HCT116 (cell line): ENCODE results near the gene NAB1. TPM values are rescaled to one million over a fixed set of nuclear protein-coding genes. Genes with fewer than 3 reads are reported as not detected.
A peak's percentile ranks its signal among the peaks of the same experiment; 100 is the strongest.

Experiments used
- ATAC-seq: fragments of 200-7000 bp; cut with Tn5 transposase; 2 replicates; pipeline ENCODE4 v1.9.1; 2020; ENCODE audit warnings: mild to moderate bottlenecking, moderate library complexity
- BruUV-seq: library from RNA; stranded (reverse); fragments of 400-500 nt; replicated peaks from 2 replicates; lab custom pipeline; 2021; lab: Mats Ljungman, UMichigan
- CTCF ChIA-PET: fragments of 300-600 bp; sonication (Branson Sonifier 250); formaldehyde crosslinking; loops from one replicate; lab custom pipeline; 2021; ENCODE audit warnings: antibody characterized with exemption; lab: Charles Lee
- POLR2A ChIA-PET: fragments of 300-600, 350-600 bp; sonication (Branson Sonifier 250); formaldehyde crosslinking; loops from one replicate; lab custom pipeline; 2021; ENCODE audit warnings: antibody characterized with exemption; lab: Charles Lee
- RAD21 ChIA-PET, 2 experiments: fragments of 300-600 bp; sonication (Branson Sonifier 250); formaldehyde crosslinking; loops; one replicate each; lab custom pipeline; 2023; ENCODE audit warnings: low total read pairs in 2 of 2; ENCODE audit not compliant: uncharacterized antibody in 2 of 2, unreplicated experiment in 2 of 2, low non-redundant PET in 1 of 2; lab: Charles Lee
- DNase-seq: peaks from one replicate; pipeline ENCODE4 v3.0.0-alpha.2; 2010; ENCODE audit warnings: low read depth, low spot score
- H2AFZ ChIP-seq: fragments of 200-600 bp; shearing (Covaris generic), sonication (generic); 2 replicates; pipeline ENCODE4 v1.6.1; 2017; ENCODE audit warnings: low read depth, mixed run types, mixed read lengths, antibody characterized with exemption, low read length; ENCODE audit not compliant: poor library complexity, severe bottlenecking
- H3K27ac ChIP-seq: 2 replicates; pipeline ENCODE4 v1.5.1; 2012; ENCODE audit warnings: low read depth, low read length
- H3K27me3 ChIP-seq: fragments of 200-600 bp; sonication (generic); 2 replicates; pipeline ENCODE4 v1.6.1; 2016; ENCODE audit warnings: mixed run types, low read length, mixed read lengths; ENCODE audit not compliant: insufficient read depth
- H3K36me3 ChIP-seq, 2 experiments: fragments of 200-500 bp in 1 of 2; fragments of 200-600 bp in 1 of 2; sonication (Bioruptor generic) in 1 of 2; sonication (generic) in 1 of 2; 2 replicates each; pipeline versions ENCODE4 v1.5.1 to v1.6.1; 2014 to 2016; ENCODE audit warnings: low read length in 2 of 2, inconsistent platforms in 1 of 2, mixed read lengths in 1 of 2, mixed run types in 1 of 2; ENCODE audit not compliant: insufficient read depth in 2 of 2, control insufficient read depth in 1 of 2
- H3K4me1 ChIP-seq, 2 experiments: fragments of 200-600 bp in 1 of 2; sonication (generic) in 1 of 2; 2 replicates each; pipeline versions ENCODE4 v1.5.1 to v1.6.1; 2012 to 2017; ENCODE audit warnings: low read length in 2 of 2, inconsistent platforms in 1 of 2, mild to moderate bottlenecking in 1 of 2, mixed read lengths in 1 of 2, mixed run types in 1 of 2, moderate library complexity in 1 of 2; ENCODE audit not compliant: insufficient read depth in 2 of 2, control insufficient read depth in 1 of 2
- H3K4me2 ChIP-seq: fragments of 200-600 bp; sonication (generic); 2 replicates; pipeline ENCODE4 v1.6.1; 2017; ENCODE audit warnings: mixed run types, low read length, mixed read lengths
- H3K4me3 ChIP-seq, 2 experiments: fragments of 200-600 bp in 1 of 2; sonication (generic) in 1 of 2; replicated peaks in 1 of 2; 2 replicates each; pipeline ENCODE4 v1.5.1; 2011 to 2016; ENCODE audit warnings: low read length in 2 of 2, control low read depth in 1 of 2, low read depth in 1 of 2, mild to moderate bottlenecking in 1 of 2, mixed read lengths in 1 of 2, mixed run types in 1 of 2
- H3K79me2 ChIP-seq: fragments of 200-600 bp; sonication (generic); 2 replicates; pipeline ENCODE4 v1.6.1; 2017; ENCODE audit warnings: mild to moderate bottlenecking, mixed run types, low read length, moderate library complexity, mixed read lengths; ENCODE audit not compliant: insufficient read depth
- H3K9ac ChIP-seq: fragments of 200-600 bp; sonication (generic); 2 replicates; pipeline ENCODE4 v1.6.1; 2016; ENCODE audit warnings: low read length, mixed read lengths
- H3K9me2 ChIP-seq: fragments of 200-600 bp; sonication (generic), shearing (Covaris generic); 2 replicates; pipeline ENCODE4 v1.6.1; 2017; ENCODE audit warnings: mixed run types, mild to moderate bottlenecking, moderate library complexity; ENCODE audit not compliant: insufficient read depth
- H3K9me3 ChIP-seq, 2 experiments: fragments of 200-500 bp in 1 of 2; fragments of 200-600 bp in 1 of 2; sonication (Bioruptor generic) in 1 of 2; sonication (generic) in 1 of 2; 2 replicates each; pipeline ENCODE4 v1.6.1; 2014 to 2017; ENCODE audit warnings: low read length in 2 of 2, mixed read lengths in 2 of 2, inconsistent platforms in 1 of 2, low read depth in 1 of 2, mild to moderate bottlenecking in 1 of 2, mixed run types in 1 of 2, moderate library complexity in 1 of 2; ENCODE audit not compliant: control insufficient read depth in 1 of 2, insufficient read depth in 1 of 2
- H4K20me1 ChIP-seq: fragments of 200-600 bp; sonication (generic), shearing (Covaris generic); 2 replicates; pipeline ENCODE4 v1.6.1; 2017; ENCODE audit warnings: mixed run types, mild to moderate bottlenecking, moderate library complexity; ENCODE audit not compliant: insufficient read depth
- ATF3 ChIP-seq: IDR thresholded peaks from 2 replicates; pipeline ENCODE4 v1.6.1; 2012
- CBX3 ChIP-seq: IDR thresholded peaks from 2 replicates; pipeline ENCODE4 v1.6.1; 2012; ENCODE audit warnings: low read depth
- CEBPB ChIP-seq: IDR thresholded peaks from 2 replicates; pipeline ENCODE4 v1.6.1; 2012; ENCODE audit warnings: low read depth
- CTCF ChIP-seq, 3 experiments: fragments of 200-600 bp in 1 of 3; sonication (generic) in 1 of 3; IDR thresholded peaks in 2 of 3; conservative IDR thresholded peaks in 1 of 3; 2 replicates each; pipeline ENCODE4 v1.5.1; 2012 to 2017; ENCODE audit warnings: low read depth in 2 of 3, low read length in 2 of 3, antibody characterized with exemption in 1 of 3, borderline replicate concordance in 1 of 3, control low read depth in 1 of 3, mild to moderate bottlenecking in 1 of 3, mixed read lengths in 1 of 3, mixed run types in 1 of 3, moderate library complexity in 1 of 3; ENCODE audit not compliant: insufficient read depth in 1 of 3
- EGR1 ChIP-seq: IDR thresholded peaks from 2 replicates; pipeline ENCODE4 v1.6.1; 2012; ENCODE audit warnings: low read depth
- ELF1 ChIP-seq: IDR thresholded peaks from 2 replicates; pipeline ENCODE4 v1.6.1; 2012; ENCODE audit warnings: low read depth, borderline replicate concordance
- EZH2 ChIP-seq: fragments of 200-600 bp; sonication (generic); IDR thresholded peaks from 2 replicates; pipeline ENCODE4 v1.6.1; 2017; ENCODE audit warnings: antibody characterized with exemption, mixed run types
- EZH2phosphoT487 ChIP-seq: fragments of 200-600 bp; IDR thresholded peaks from 2 replicates; pipeline ENCODE4 v1.6.1; 2018; ENCODE audit warnings: antibody characterized with exemption, borderline replicate concordance
- FOSL1 ChIP-seq: IDR thresholded peaks from 2 replicates; pipeline ENCODE4 v1.6.1; 2012; ENCODE audit warnings: low read depth
- JUND ChIP-seq: IDR thresholded peaks from 2 replicates; pipeline ENCODE4 v1.6.1; 2012
- POLR2A ChIP-seq: IDR thresholded peaks from 2 replicates; pipeline ENCODE4 v1.7.0; 2011; ENCODE audit warnings: borderline replicate concordance; ENCODE audit not compliant: insufficient read depth, insufficient read length; ENCODE audit errors: extremely low read depth
- RAD21 ChIP-seq: IDR thresholded peaks from 2 replicates; pipeline ENCODE4 v1.6.1; 2012; ENCODE audit warnings: low read depth, mild to moderate bottlenecking
- SIN3A ChIP-seq: IDR thresholded peaks from 2 replicates; pipeline ENCODE4 v1.6.1; 2012; ENCODE audit warnings: low read depth
- SP1 ChIP-seq: IDR thresholded peaks from 2 replicates; pipeline ENCODE4 v1.6.1; 2012; ENCODE audit warnings: low read depth
- SRF ChIP-seq: IDR thresholded peaks from 2 replicates; pipeline ENCODE4 v1.6.1; 2012; ENCODE audit warnings: low read depth
- TCF7L2 ChIP-seq: IDR thresholded peaks from 2 replicates; pipeline ENCODE4 v1.7.0; 2011; ENCODE audit warnings: borderline replicate concordance, inconsistent platforms; ENCODE audit not compliant: insufficient read depth, insufficient read length; ENCODE audit errors: extremely low read depth
- ZBTB33 ChIP-seq: IDR thresholded peaks from 2 replicates; pipeline ENCODE4 v1.6.1; 2011; ENCODE audit warnings: mild to moderate bottlenecking, low read length, moderate library complexity; ENCODE audit not compliant: insufficient replicate concordance; ENCODE audit errors: extremely low read depth
- ZNF274 ChIP-seq: fragments of 200-500 bp; sonication (Bioruptor generic); IDR thresholded peaks from 2 replicates; pipeline ENCODE4 v1.6.1; 2014; ENCODE audit warnings: mild to moderate bottlenecking, low read depth, low read length, inconsistent platforms
- intact Hi-C: fragments of 100-400 bp; cut with micrococcal nuclease; formaldehyde crosslinking; loops from 2 replicates; pipeline ENCODE4 v1.10.0; 2022
- total RNA-seq: library from RNA; stranded (reverse); gene quantifications from one replicate; pipeline ENCODE4 v1.2.1, GENCODE V29; 2021; ENCODE audit not compliant: unreplicated experiment
- TF ChIP-seq, protein P1 (sequence below): IDR thresholded peaks from 2 replicates; pipeline ENCODE4 v1.6.1; 2012; ENCODE audit warnings: low read depth
- TF ChIP-seq, protein P2 (sequence below): IDR thresholded peaks from 2 replicates; pipeline ENCODE4 v1.6.1; 2012

NAB1 gene
- total RNA-seq, 1 experiment from 2014 or later, result 43.8 TPM

GRCh38 chr2:190607657-190608357 is 41.1 kb upstream of the NAB1 start:
- peak overlapping the region; percentile 68 for H3K9ac ChIP-seq
- H3K79me2 ChIP-seq, result no peaks in the 10 kb centered on the region
- H3K4me2 ChIP-seq, result peak overlapping the region; percentile 81
- no peaks in the 10 kb centered on the region for H3K9me2 ChIP-seq
- no peaks in the 10 kb centered on the region for H3K9me3 ChIP-seq
- intact Hi-C loops, result loop anchor here (2.0 kb wide), 1 partner anchor 73 kb away; the partner anchor contains the start of gene NEMP2
- ChIA-PET RAD21 (no interaction called here), POLR2A (no interaction called here), CTCF (no interaction called here)
- peak overlapping the region; percentile 82 for H3K27ac ChIP-seq
- DNase-seq (peak; percentile 91), ATAC-seq (peak; percentile 83)
- no peaks in the 10 kb centered on the region for H3K36me3 ChIP-seq
- no peaks in the 10 kb centered on the region for H4K20me1 ChIP-seq
- H3K4me3 ChIP-seq, result peak overlapping the region; percentile 12 to 55
- peak overlapping the region; percentile 33 for H2AFZ ChIP-seq
- H3K27me3 ChIP-seq, result no peaks in the 10 kb centered on the region
- H3K4me1 ChIP-seq, result peaks cover 41 to 80% of the 10 kb centered on the region in 2 experiments
- BruUV-seq, result no TSS peak
- TF ChIP-seq EZH2phosphoT487 (no peak), CTCF (IDR thresholded peaks at IDR 0.05 in 2 of 3, conservative IDR thresholded peaks at IDR 0.05 in 1 of 3; ENCODE audit: borderline replicate concordance in 1 of 3, insufficient read depth in 1 of 3, low read depth in 2 of 3, low read length in 2 of 3) (no peak), ATF3 (no peak), CEBPB (peak; percentile 32), ZBTB33 (no peak), ZNF274 (no peak), POLR2A (peak; percentile 15), TCF7L2 (peak; percentile 33), SP1 (peak; percentile 90), RAD21 (no peak), CBX3 (peak; percentile 87), SIN3A (peak; percentile 50), EGR1 (peak; percentile 71), SRF (peak; percentile 64), ELF1 (no peak), JUND (peak; percentile 93), EZH2 (no peak), FOSL1 (peak; percentile 95)
- TF ChIP-seq, protein P1, sequence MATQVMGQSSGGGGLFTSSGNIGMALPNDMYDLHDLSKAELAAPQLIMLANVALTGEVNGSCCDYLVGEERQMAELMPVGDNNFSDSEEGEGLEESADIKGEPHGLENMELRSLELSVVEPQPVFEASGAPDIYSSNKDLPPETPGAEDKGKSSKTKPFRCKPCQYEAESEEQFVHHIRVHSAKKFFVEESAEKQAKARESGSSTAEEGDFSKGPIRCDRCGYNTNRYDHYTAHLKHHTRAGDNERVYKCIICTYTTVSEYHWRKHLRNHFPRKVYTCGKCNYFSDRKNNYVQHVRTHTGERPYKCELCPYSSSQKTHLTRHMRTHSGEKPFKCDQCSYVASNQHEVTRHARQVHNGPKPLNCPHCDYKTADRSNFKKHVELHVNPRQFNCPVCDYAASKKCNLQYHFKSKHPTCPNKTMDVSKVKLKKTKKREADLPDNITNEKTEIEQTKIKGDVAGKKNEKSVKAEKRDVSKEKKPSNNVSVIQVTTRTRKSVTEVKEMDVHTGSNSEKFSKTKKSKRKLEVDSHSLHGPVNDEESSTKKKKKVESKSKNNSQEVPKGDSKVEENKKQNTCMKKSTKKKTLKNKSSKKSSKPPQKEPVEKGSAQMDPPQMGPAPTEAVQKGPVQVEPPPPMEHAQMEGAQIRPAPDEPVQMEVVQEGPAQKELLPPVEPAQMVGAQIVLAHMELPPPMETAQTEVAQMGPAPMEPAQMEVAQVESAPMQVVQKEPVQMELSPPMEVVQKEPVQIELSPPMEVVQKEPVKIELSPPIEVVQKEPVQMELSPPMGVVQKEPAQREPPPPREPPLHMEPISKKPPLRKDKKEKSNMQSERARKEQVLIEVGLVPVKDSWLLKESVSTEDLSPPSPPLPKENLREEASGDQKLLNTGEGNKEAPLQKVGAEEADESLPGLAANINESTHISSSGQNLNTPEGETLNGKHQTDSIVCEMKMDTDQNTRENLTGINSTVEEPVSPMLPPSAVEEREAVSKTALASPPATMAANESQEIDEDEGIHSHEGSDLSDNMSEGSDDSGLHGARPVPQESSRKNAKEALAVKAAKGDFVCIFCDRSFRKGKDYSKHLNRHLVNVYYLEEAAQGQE, result no peak
- TF ChIP-seq, protein P2, sequence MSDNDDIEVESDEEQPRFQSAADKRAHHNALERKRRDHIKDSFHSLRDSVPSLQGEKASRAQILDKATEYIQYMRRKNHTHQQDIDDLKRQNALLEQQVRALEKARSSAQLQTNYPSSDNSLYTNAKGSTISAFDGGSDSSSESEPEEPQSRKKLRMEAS, result peak; percentile 73
